ENCODE measurements around the gene ZNF362.

- TF ChIP-seq RAD21 (IDR thresholded peaks at IDR 0.05; ENCODE audit: low read length) (no peak), CTCF (IDR thresholded peaks at IDR 0.05) (no peak), POLR2AphosphoS5 (IDR thresholded peaks at IDR 0.05; ENCODE audit: low read depth, low read length) (no peak), NRF1 (IDR thresholded peaks at IDR 0.05; ENCODE audit: low read depth, low read length) (no peak), RFX5 (IDR thresholded peaks at IDR 0.05; ENCODE audit: low read length) (no peak)
Observed at GRCh38 chr1:33296824-33297223, 40.5 kb downstream of the ZNF362 start.

Measured in SK-N-SH (cell line).